HG02610 (cell line): ENCODE measurements around the gene CFL1.
A peak's percentile ranks its signal among the peaks of the same experiment; 100 is the strongest.
"Not testable (repeated sequence)": the region's sequence is repeated elsewhere in the genome, so short reads cannot be mapped to it uniquely, and the experiment has no call there.

Experiments
- ATAC-seq: cut with Tn5 transposase; IDR thresholded peaks from one replicate; pipeline ENCODE4 v1.9.1; 2021; ENCODE audit warnings: mild to moderate bottlenecking, moderate library complexity; ENCODE audit not compliant: unreplicated experiment

The CFL1 gene

GRCh38 chr11:65859812-65860277 lies 1.9 kb upstream of the CFL1 start:
- no peak for ATAC-seq

- ATAC-seq, result peak; percentile 62
Measured at GRCh38 chr11:65859095-65859811, 1.3 kb upstream of the CFL1 start.

GRCh38 chr11:65858681-65859087 lies 704 bp upstream of the CFL1 start:
- ATAC-seq, result no peak

GRCh38 chr11:65857500-65857852 lies 504 bp downstream of the CFL1 start:
- ATAC-seq, result no peak

- ATAC-seq, result peak; percentile 27
Measured at GRCh38 chr11:65856689-65857499, 1.1 kb downstream of the CFL1 start.

- ATAC-seq, result no peak
Measured at GRCh38 chr11:65855927-65856363, 2.0 kb downstream of the CFL1 start.

GRCh38 chr11:65854852-65855837 lies 2.8 kb downstream of the CFL1 start:
- no peak for ATAC-seq

- ATAC-seq, result no peak
Measured at GRCh38 chr11:65854161-65854592, 3.8 kb downstream of the CFL1 start.

GRCh38 chr11:65853246-65853979 lies 4.6 kb downstream of the CFL1 start:
- ATAC-seq, result no peak

GRCh38 chr11:65852508-65853245 lies 5.3 kb downstream of the CFL1 start:
- ATAC-seq, result no peak

- no peak for ATAC-seq
Measured at GRCh38 chr11:65851811-65852507, 6.0 kb downstream of the CFL1 start.

GRCh38 chr11:65851083-65851579 lies 6.8 kb downstream of the CFL1 start:
- ATAC-seq, result no peak

- no peak for ATAC-seq
Measured at GRCh38 chr11:65850217-65851082, 7.5 kb downstream of the CFL1 start.

- ATAC-seq, result no peak
Measured at GRCh38 chr11:65849771-65850216, 8.2 kb downstream of the CFL1 start.

- no peak for ATAC-seq
Measured at GRCh38 chr11:65849366-65849765, 8.6 kb downstream of the CFL1 start.

- not testable (repeated sequence) for ATAC-seq
Measured at GRCh38 chr11:65848693-65849092, 9.3 kb downstream of the CFL1 start.

GRCh38 chr11:65847746-65848145 lies 10.2 kb downstream of the CFL1 start:
- ATAC-seq, result no peak
